ENCODE measurements around the gene MAP6D1.

Gene MAP6D1

GRCh38 chr3:183825456-183826161, at the start of gene MAP6D1:
Gene MAP6D1 (minus strand): TSS chr3:183825577. CDS start chr3:183825547, 30 bp downstream.
- peak; percentile 83 for DNase-seq

GRCh38 chr3:183873914-183874313, 48.5 kb upstream of the MAP6D1 start:
- DNase-seq, result no peak

- DNase-seq, result no peak
Observed at GRCh38 chr3:183871541-183871940, 46.2 kb upstream of the MAP6D1 start.

DNA sequence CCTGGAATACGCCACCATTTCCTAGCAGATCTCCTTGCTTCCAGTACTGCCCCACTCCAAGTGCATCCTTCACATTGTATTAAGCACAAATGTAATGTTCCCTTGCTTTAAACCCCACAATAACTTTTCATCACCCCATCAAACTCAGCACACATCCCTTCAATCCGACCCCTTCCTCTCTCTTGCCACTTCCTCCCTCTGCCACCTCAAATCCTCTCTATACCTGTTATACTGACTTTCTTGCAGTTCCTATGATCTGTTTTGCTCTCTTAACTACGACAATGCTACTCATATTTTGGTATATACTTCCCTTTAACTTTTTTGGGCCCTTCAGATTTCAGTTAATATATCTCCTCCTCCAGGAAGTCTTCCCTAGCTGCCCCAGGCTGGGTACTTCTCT, 45.2 kb upstream of the MAP6D1 start:
- no peak for DNase-seq

GRCh38 chr3:183868796-183869195, 43.4 kb upstream of the MAP6D1 start:
- no peak for DNase-seq

GRCh38 chr3:183862610-183863009, 37.2 kb upstream of the MAP6D1 start:
- no peak for DNase-seq

- DNase-seq, result no peak
Observed at GRCh38 chr3:183857863-183858262, 32.5 kb upstream of the MAP6D1 start.

DNA sequence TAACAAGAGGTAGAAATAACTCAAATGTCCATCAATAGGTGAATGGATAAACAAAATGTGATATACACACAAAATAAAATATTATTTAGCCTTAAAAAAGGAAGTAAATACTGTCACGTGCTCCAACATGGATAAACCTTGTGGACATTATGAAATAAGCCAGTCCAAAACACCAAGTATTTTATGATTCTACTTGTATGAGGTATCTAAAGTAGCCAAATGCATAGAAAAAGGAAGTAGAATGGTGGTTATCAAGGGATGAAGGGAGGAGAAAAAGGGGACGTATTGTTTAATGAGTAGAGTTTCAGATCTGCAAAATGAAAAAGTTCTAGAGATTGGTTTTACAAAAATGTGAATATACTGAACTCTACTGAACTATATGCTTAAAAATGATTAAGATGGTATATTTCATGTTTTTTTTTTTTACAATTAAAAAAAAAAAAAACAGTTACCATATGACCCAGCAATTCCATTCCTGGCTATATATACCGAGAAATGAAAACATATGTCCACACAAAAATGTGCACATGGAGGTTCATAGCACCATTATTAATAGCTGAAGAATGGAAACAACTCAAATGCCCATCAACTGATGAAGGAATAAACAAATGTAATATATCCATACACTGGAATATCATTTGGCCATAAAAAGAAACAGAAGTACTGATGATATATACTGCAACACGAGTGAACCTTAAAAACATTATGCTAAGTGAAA, 29.1 kb upstream of the MAP6D1 start:
- no peak for DNase-seq

DNA sequence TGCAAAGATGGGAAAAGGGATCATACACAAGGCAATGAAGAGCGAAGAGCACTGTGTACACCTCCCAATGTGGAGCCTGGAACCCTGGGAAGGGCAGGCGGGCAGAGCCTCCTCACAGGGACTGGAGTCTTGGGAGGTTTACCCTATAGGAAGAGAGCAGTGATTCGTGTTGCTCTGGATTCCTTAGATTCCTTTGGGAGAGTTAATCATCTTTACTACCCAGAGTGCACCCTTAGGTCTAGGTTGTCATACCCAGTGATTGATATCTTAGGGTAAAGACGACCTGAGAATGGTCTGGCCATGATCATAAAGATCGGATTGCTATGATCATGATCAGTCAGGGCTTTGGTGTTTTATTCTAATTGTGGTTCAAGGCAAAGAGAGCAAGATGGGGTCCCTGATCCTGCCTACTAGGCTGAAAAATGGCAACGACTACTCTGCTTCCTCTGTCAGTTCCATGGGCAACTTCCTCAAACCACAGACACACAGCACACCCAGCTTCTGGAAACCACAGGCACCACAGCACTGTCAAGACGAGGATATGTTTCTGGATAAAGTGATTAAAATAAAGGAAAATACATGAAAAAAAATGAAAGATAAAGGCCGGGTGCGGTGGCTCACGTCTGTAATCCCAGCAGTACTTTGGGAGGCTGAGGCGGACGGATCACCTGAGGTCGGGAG, 20.4 kb upstream of the MAP6D1 start:
- DNase-seq, result no peak

DNA sequence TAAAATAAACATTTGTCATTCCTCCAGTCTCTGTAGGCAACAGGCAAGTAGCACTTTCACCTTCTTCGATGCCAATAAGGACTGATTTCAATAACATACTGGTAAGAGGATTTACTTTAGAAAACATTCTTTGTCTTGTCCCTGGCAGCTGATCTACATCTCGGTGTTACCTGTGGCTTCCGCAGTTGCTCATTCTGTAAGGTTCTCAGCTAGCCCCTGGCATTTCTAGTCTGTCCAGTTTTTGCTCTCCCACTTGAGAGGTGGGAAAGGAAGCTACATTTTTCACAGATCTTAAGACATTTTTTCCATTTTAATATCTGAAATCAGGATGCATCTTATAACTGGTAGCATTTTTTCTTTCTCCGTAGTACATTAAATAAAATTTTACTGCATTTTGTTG, 19.7 kb upstream of the MAP6D1 start:
- no peak for DNase-seq

GRCh38 chr3:183844606-183845005, 19.2 kb upstream of the MAP6D1 start:
- no peak for DNase-seq

GRCh38 chr3:183839751-183840150, 14.4 kb upstream of the MAP6D1 start:
- DNase-seq, result no peak

GRCh38 chr3:183837894-183838293, 12.5 kb upstream of the MAP6D1 start:
- no peak for DNase-seq

GRCh38 chr3:183837390-183837789, 12.0 kb upstream of the MAP6D1 start:
- DNase-seq, result no peak

GRCh38 chr3:183833516-183833915, 8.1 kb upstream of the MAP6D1 start:
- DNase-seq, result no peak

DNA sequence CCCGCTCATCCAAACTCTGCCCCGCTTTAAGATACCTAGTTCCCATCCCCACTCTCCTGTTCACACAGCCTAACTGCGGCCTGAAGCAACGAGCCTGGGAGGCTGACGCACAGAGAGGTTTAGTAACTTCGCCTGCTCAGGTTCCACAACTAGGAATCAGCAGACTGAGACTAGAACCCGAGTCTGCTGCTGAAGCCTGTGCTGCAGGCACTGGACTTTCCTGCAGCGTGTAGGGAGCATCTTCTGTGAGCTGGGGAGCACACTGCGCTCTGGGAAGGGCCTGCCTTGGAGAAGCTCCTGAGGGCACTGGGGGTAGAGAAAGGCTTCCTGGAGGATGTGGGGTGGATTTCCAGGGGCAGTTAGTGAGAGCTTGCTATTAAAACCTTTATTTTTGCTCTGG, 4.8 kb upstream of the MAP6D1 start:
- DNase-seq, result no peak

GRCh38 chr3:183829466-183829865, 4.1 kb upstream of the MAP6D1 start:
- DNase-seq, result no peak

DNA sequence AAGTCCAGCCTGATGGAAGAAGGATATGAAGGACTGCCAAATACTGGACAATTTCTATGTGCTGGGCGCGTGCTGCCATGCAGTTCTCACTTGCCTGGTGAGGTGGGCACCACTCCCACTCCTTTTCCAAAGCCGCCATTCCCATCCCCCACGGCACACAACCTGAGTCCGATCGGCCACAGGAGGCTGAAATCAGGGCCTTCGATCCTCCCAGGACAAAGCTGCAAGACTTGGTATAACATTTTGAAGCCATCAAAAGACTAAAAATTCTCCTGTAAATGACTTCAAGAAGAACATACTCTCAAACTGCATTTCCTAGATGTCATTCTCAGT, 3.1 kb upstream of the MAP6D1 start:
- DNase-seq, result no peak

DNA sequence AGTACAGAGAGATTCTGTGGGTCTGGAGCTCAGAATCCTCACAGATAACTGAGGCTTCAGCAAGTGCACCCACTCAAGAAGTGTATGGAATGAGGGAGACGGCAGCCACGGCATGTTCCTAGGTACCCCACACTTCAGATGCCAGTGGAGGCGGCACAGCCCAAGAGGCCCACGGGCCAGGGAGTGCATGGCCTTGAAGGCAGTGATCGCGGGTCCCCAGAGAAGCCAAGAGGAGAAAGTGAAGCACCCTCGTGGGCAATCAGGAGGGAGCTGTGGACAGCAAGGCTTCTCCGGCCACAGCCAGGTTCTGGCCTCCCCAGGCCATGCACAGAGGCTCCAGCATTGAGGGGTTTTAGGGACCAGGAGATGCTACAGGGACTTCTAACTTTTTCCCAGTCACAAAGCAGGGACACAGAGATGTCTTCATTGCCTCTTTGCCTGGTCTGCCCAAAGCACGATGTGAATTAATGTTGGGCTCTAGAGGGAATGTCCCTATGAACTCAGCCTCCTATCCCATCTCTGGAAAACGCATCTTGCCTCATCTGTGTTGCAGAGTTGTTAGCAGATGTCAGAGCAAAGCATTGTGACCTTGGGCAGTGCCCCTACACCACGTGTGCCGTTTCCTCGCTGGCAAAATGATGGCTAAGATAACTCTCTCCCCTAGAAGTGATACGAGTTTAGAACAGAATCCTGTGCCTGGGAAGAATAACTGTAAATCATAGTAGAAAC, 2.6 kb upstream of the MAP6D1 start:
- DNase-seq, result no peak

- no peak for DNase-seq
Observed at GRCh38 chr3:183826448-183827250, 1.3 kb upstream of the MAP6D1 start.

DNA sequence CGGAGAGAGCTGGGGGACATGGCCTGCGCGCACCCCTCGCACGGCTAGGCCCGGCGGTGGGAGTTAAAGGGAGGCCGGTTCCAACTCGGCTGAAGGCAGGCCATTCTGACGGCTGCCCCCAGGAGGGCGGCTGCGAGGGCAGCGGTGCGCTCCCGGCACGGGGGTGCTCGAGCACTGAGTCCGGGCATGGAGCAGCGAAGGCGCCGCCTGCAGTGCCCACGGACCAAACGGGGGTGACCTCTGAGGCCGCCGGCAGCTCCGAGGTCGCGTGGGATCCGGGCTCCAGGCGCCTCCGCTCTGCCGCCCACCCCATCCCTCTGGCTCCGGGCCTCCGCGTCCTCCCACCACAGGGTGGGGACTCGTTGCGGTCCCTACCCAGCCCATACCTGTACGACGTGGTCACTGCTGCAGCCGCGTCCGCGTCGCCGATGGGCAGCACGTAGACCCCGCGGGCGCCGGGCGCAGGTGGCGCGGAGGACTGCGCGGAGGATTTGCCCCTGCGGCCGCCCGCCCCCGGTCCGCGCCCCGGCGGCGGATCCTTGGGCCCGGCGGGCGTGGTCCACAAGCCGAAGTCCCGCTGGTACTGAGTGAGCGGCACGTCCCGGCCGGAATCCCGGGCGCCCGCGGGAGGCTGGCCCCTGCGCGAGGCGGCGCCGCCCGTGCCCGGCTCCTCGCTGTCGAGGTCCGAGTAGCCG, 469 bp downstream of the MAP6D1 start:
- peak; percentile 56 for DNase-seq

DNA sequence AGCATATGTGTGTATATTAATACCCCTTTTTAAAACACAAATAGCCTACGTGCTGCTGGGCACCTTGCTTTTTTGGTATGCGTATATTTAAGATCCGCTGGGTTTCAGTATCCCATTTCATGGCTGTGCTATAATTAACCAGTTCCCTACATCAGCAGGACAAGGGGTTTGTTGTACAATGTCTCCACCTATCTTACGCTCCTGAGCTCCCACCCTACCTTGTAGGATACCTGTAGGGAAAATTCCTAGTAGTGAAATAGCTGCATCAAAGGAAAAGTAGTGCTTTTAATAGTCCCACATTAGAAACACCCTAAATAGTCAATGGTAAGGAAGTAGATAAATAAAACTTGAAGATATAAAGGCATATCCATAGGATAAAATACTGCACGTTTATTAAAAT, 1.4 kb downstream of the MAP6D1 start:
- DNase-seq, result peak; percentile 67

All from NCI-H345 (cell line).